Mesenchymal stem cell (in vitro differentiated cells and primary cell): ENCODE measurements around the gene OR5D18. TPM values are rescaled to one million over a fixed set of nuclear protein-coding genes. Genes with fewer than 3 reads are reported as not detected.

ENCODE experiments used
- DNase-seq: peaks from one replicate; pipeline ENCODE4 v3.0.0-alpha.2; 2013
- H2AFZ ChIP-seq: one replicate; pipeline ENCODE4 v1.6.1; 2013; ENCODE audit warnings: low read depth, mild to moderate bottlenecking, control low read depth, inconsistent platforms, low read length, moderate library complexity
- H2AK5ac ChIP-seq: 2 replicates; pipeline ENCODE4 v1.6.1; 2013; ENCODE audit warnings: low read length, moderate library complexity, mild to moderate bottlenecking, inconsistent platforms; ENCODE audit not compliant: severe bottlenecking
- H2BK120ac ChIP-seq: one replicate; pipeline ENCODE4 v1.6.1; 2013; ENCODE audit warnings: low read depth, mild to moderate bottlenecking, inconsistent platforms, low read length, moderate library complexity
- H2BK12ac ChIP-seq, 2 experiments: one replicate each; pipeline ENCODE4 v1.6.1; 2013; ENCODE audit warnings: inconsistent platforms in 2 of 2, low read length in 2 of 2, mild to moderate bottlenecking in 2 of 2, moderate library complexity in 2 of 2, control low read depth in 1 of 2
- H2BK15ac ChIP-seq: one replicate; pipeline ENCODE4 v1.6.1; 2013; ENCODE audit warnings: mild to moderate bottlenecking, low read depth, inconsistent platforms; ENCODE audit not compliant: poor library complexity, severe bottlenecking
- H2BK5ac ChIP-seq: 2 replicates; pipeline ENCODE4 v1.6.1; 2013; ENCODE audit warnings: low read depth, mild to moderate bottlenecking, low read length, control low read depth, inconsistent platforms; ENCODE audit not compliant: poor library complexity, severe bottlenecking
- H3K14ac ChIP-seq, 2 experiments: one replicate each; pipeline ENCODE4 v1.6.1; 2013; ENCODE audit warnings: inconsistent platforms in 2 of 2, low read length in 2 of 2, control low read depth in 1 of 2, mild to moderate bottlenecking in 1 of 2, moderate library complexity in 1 of 2
- H3K18ac ChIP-seq, 2 experiments: one replicate each; pipeline ENCODE4 v1.6.1; 2013; ENCODE audit warnings: inconsistent platforms in 2 of 2, low read length in 2 of 2, control low read depth in 1 of 2, low read depth in 1 of 2, mild to moderate bottlenecking in 1 of 2
- H3K23ac ChIP-seq, 2 experiments: one replicate each; pipeline ENCODE4 v1.6.1; 2013; ENCODE audit warnings: inconsistent platforms in 2 of 2, low read length in 2 of 2, mild to moderate bottlenecking in 2 of 2, moderate library complexity in 2 of 2, control low read depth in 1 of 2
- H3K27ac ChIP-seq: 2 replicates; pipeline ENCODE4 v1.5.1; 2013; ENCODE audit warnings: mild to moderate bottlenecking, moderate library complexity, low read length, control low read depth, inconsistent platforms; ENCODE audit not compliant: poor library complexity, severe bottlenecking
- H3K27me3 ChIP-seq, 2 experiments: 2 replicates each; pipeline versions ENCODE4 v1.6.1 to v1.7.0; 2013; ENCODE audit warnings: low read length in 2 of 2, mild to moderate bottlenecking in 2 of 2, moderate library complexity in 2 of 2, control low read depth in 1 of 2, inconsistent platforms in 1 of 2; ENCODE audit not compliant: control insufficient read depth in 1 of 2, insufficient read depth in 1 of 2
- H3K36me3 ChIP-seq, 2 experiments: 2 replicates each; pipeline versions ENCODE4 v1.6.1 to v1.7.0; 2013; ENCODE audit warnings: low read length in 2 of 2, control low read depth in 1 of 2, inconsistent platforms in 1 of 2, low read depth in 1 of 2, mild to moderate bottlenecking in 1 of 2; ENCODE audit not compliant: insufficient read depth in 2 of 2, control insufficient read depth in 1 of 2
- H3K4ac ChIP-seq, 2 experiments: one replicate each; pipeline ENCODE4 v1.6.1; 2013; ENCODE audit warnings: inconsistent platforms in 2 of 2, low read length in 2 of 2, mild to moderate bottlenecking in 2 of 2, moderate library complexity in 2 of 2, control low read depth in 1 of 2, low read depth in 1 of 2
- H3K4me1 ChIP-seq: 2 replicates; pipeline ENCODE4 v1.6.1; 2013; ENCODE audit warnings: low read depth, low read length, control low read depth; ENCODE audit not compliant: control insufficient read depth, insufficient read depth
- H3K4me2 ChIP-seq: 2 replicates; pipeline ENCODE4 v1.6.1; 2013; ENCODE audit warnings: low read length, mild to moderate bottlenecking, inconsistent platforms; ENCODE audit not compliant: poor library complexity, severe bottlenecking
- H3K4me3 ChIP-seq, 2 experiments: 2 replicates each; pipeline versions ENCODE4 v1.5.1 to v1.7.0; 2013; ENCODE audit warnings: low read length in 2 of 2, mild to moderate bottlenecking in 2 of 2, control low read depth in 1 of 2, low read depth in 1 of 2; ENCODE audit not compliant: insufficient read depth in 1 of 2
- H3K79me1 ChIP-seq: replicated peaks from 2 replicates; pipeline ENCODE4 v1.6.1; 2013; ENCODE audit warnings: mild to moderate bottlenecking, control low read depth, low read length, inconsistent platforms; ENCODE audit not compliant: poor library complexity, severe bottlenecking
- H3K9ac ChIP-seq: 2 replicates; pipeline ENCODE4 v1.7.0; 2013; ENCODE audit warnings: mild to moderate bottlenecking, low read length, moderate library complexity
- H3K9me3 ChIP-seq: 2 replicates; pipeline ENCODE4 v1.7.0; 2013; ENCODE audit warnings: mild to moderate bottlenecking, low read length; ENCODE audit not compliant: control insufficient read depth
- H4K8ac ChIP-seq: one replicate; pipeline ENCODE4 v1.6.1; 2013; ENCODE audit warnings: inconsistent platforms, mild to moderate bottlenecking, low read length, moderate library complexity
- H4K91ac ChIP-seq: one replicate; pipeline ENCODE4 v1.6.1; 2013; ENCODE audit warnings: mild to moderate bottlenecking, low read length, inconsistent platforms
- WGBS: methylation state at CpG from one replicate; pipeline ENCODE4 v1.1.7; 2013; ENCODE audit warnings: mixed read lengths; 5-methylcytosine and 5-hydroxymethylcytosine counted together
- polyA plus RNA-seq, 2 experiments: library from polyadenylated mRNA; stranded (reverse); fragments of 200-250 nt; gene quantifications; one replicate each; pipeline ENCODE4 v1.2.3, GENCODE V29; 2013

OR5D18 gene
- not detected for polyA plus RNA-seq (2013, experiment 1 of 2)
- not detected for polyA plus RNA-seq (2013, experiment 2 of 2)

DNA sequence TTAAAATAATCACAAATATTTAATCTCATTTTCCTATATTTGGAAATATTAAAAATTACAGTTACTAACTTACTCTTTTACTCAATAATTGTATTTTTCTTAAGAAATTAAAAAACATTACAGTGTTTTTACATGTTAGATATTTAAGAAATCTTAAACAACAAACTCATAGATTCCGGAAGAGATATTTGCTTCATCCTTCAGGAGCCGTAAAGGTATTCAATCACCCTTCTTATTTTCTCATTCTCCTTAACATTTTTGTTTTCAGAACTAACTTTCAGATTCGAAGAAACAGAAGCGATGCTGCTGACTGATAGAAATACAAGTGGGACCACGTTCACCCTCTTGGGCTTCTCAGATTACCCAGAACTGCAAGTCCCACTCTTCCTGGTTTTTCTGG lies at the start of gene OR5D18:
Gene OR5D18 (plus strand): TSS at position 301 of the 400 bp plus-strand sequence. CDS start 0 bp downstream, at position 301.
- H3K4me1 ChIP-seq: no peaks in the 10 kb centered on the region

DNA sequence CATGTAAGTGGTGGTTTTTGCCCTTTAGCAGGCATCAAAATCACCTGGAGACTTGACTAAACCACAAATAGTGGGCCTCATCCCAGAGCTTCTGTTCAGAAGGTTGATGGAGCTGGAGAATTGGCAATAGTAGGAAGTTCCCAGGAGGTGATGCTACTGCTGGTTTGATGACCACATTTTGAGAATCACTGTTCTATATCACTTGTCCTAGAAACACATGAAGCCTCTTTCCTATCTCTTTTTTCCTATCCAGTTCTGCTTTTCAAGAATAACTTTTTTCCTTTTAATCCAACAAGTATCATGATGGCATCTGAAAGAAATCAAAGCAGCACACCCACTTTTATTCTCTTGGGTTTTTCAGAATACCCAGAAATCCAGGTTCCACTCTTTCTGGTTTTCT lies 46.3 kb upstream of the OR5D18 start, which contains the start of gene OR5D13:
Gene OR5D13 (plus strand): TSS at position 301 of the 400 bp plus-strand sequence. CDS start 0 bp downstream, at position 301.
- Histone ChIP-seq H3K18ac (no peak within 1 kb of the TSS), H2AK5ac (no peak within 1 kb of the TSS), H3K14ac (no peak within 1 kb of the TSS), H3K36me3 (no peaks in the 10 kb centered on the region), H4K91ac (no peak within 1 kb of the TSS), H2BK120ac (no peak within 1 kb of the TSS), H3K79me1 (no peaks in the 10 kb centered on the region), H3K4ac (no peak within 1 kb of the TSS), H3K23ac (no peak within 1 kb of the TSS), H2BK12ac (no peak within 1 kb of the TSS), H2BK15ac (no peak within 1 kb of the TSS), H2AFZ (no peak within 1 kb of the TSS), H4K8ac (no peak within 1 kb of the TSS), H3K9ac (no peak within 1 kb of the TSS), H3K9me3 (peaks cover 14% of the 10 kb centered on the region), H3K4me2 (no peak within 1 kb of the TSS), H3K4me1 (no peaks in the 10 kb centered on the region), H3K4me3 (no peak within 1 kb of the TSS), H3K27ac (no peak within 1 kb of the TSS), H2BK5ac (no peak within 1 kb of the TSS), H3K27me3 (no peaks in the 10 kb centered on the region)
- DNase-seq: no peak

More for the DNA sequence above, at the start of gene OR5D18:
- Histone ChIP-seq H2BK15ac (no peak within 1 kb of the TSS), H3K36me3 (no peaks in the 10 kb centered on the region), H3K4me2 (no peak within 1 kb of the TSS), H2BK5ac (no peak within 1 kb of the TSS), H3K4me3 (no peak within 1 kb of the TSS), H2AK5ac (no peak within 1 kb of the TSS), H3K9me3 (peaks cover 3% of the 10 kb centered on the region), H2BK120ac (no peak within 1 kb of the TSS), H3K9ac (no peak within 1 kb of the TSS), H3K27ac (no peak within 1 kb of the TSS), H3K4ac (no peak within 1 kb of the TSS), H2AFZ (no peak within 1 kb of the TSS), H2BK12ac (no peak within 1 kb of the TSS), H3K79me1 (no peaks in the 10 kb centered on the region), H3K27me3 (no peaks in the 10 kb centered on the region), H3K14ac (no peak within 1 kb of the TSS), H4K91ac (no peak within 1 kb of the TSS), H4K8ac (no peak within 1 kb of the TSS), H3K23ac (no peak within 1 kb of the TSS), H3K18ac (no peak within 1 kb of the TSS)
- WGBS: 69% methylated on average over 5 of the region's 5 CpGs
- no peak for DNase-seq

DNA sequence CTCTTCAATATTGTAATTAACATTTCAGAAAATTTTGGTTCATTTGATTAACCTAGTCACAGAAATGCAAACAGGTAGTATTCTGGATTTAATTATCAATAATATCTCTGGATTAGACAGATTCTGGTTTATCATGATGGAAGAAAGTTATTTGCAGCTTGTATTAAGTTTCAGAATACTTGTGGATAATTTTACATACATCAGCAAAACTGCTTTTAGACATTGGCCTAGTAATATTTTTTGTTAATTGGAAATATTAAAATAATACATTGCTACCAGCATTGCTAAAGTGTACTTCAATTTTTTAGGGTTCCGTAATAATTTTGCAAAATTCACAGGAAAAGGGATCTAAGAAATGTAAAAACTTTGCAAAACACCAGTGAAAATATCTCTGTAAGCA lies 27.8 kb upstream of the OR5D18 start:
- no peak overlapping the region for H2BK5ac ChIP-seq
- H3K4me1 ChIP-seq: no peaks in the 10 kb centered on the region
- no peak for DNase-seq
- H3K27me3 ChIP-seq: no peaks in the 10 kb centered on the region
- H3K27ac ChIP-seq: no peak overlapping the region
- no peaks in the 10 kb centered on the region for H3K9me3 ChIP-seq
- no peak overlapping the region for H4K8ac ChIP-seq
- no peak overlapping the region for H2BK15ac ChIP-seq
- no peaks in the 10 kb centered on the region for H3K79me1 ChIP-seq
- no peak overlapping the region for H2BK120ac ChIP-seq
- no peak overlapping the region for H3K4me3 ChIP-seq
- no peak overlapping the region for H3K4me2 ChIP-seq
- H4K91ac ChIP-seq: no peak overlapping the region
- no peak overlapping the region for H2BK12ac ChIP-seq
- H3K18ac ChIP-seq: no peak overlapping the region
- no peak overlapping the region for H3K23ac ChIP-seq
- no peak overlapping the region for H3K4ac ChIP-seq
- no peaks in the 10 kb centered on the region for H3K36me3 ChIP-seq
- H2AFZ ChIP-seq: no peak overlapping the region
- no peak overlapping the region for H2AK5ac ChIP-seq
- H3K9ac ChIP-seq: no peak overlapping the region
- no CpG with 5 or more reads among the region's 1 CpG for WGBS
- no peak overlapping the region for H3K14ac ChIP-seq

DNA sequence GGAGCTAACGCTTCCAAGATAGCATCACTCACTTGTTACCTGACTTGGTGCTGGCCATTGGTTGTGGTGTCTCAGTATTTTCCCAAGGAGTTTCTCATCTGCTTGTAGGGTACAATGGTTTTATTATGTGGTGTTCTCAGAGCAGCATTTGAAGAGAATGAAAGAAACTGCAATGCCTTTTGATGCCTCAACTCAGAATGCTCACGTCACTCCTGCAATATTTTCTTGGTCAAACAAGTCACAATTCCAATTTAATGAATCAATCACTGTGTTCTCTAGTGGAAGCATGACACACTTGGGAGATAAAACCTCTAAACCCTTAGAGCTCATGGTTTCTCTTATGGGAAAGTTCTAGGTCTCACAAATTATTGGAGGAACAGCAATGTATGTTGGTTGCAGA lies 26.1 kb upstream of the OR5D18 start:
- Histone ChIP-seq H3K36me3 (no peaks in the 10 kb centered on the region), H2AFZ (no peak overlapping the region), H3K79me1 (no peaks in the 10 kb centered on the region), H3K4me2 (no peak overlapping the region), H3K9me3 (no peaks in the 10 kb centered on the region), H3K18ac (no peak overlapping the region), H2AK5ac (no peak overlapping the region), H4K8ac (no peak overlapping the region), H3K27ac (no peak overlapping the region), H2BK5ac (no peak overlapping the region), H2BK120ac (no peak overlapping the region), H3K4me3 (no peak overlapping the region), H3K9ac (no peak overlapping the region), H4K91ac (no peak overlapping the region), H3K27me3 (no peaks in the 10 kb centered on the region), H2BK12ac (no peak overlapping the region), H3K23ac (no peak overlapping the region), H3K4ac (no peak overlapping the region), H3K4me1 (no peaks in the 10 kb centered on the region), H2BK15ac (no peak overlapping the region), H3K14ac (no peak overlapping the region)
- 58% methylated on average over 2 of the region's 2 CpGs for WGBS
- DNase-seq: no peak
